Measurements from ENCODE around the gene ADCY4. TPM values are rescaled to one million over a fixed set of nuclear protein-coding genes. Genes with fewer than 3 reads are reported as not detected.

Gene ADCY4
- total and polyA plus RNA-seq, 2 of the 8 experiments (the other 6 are each of a cell fraction or from before 2014, with no cell fraction given): 0.27 to 0.35 TPM

DNA sequence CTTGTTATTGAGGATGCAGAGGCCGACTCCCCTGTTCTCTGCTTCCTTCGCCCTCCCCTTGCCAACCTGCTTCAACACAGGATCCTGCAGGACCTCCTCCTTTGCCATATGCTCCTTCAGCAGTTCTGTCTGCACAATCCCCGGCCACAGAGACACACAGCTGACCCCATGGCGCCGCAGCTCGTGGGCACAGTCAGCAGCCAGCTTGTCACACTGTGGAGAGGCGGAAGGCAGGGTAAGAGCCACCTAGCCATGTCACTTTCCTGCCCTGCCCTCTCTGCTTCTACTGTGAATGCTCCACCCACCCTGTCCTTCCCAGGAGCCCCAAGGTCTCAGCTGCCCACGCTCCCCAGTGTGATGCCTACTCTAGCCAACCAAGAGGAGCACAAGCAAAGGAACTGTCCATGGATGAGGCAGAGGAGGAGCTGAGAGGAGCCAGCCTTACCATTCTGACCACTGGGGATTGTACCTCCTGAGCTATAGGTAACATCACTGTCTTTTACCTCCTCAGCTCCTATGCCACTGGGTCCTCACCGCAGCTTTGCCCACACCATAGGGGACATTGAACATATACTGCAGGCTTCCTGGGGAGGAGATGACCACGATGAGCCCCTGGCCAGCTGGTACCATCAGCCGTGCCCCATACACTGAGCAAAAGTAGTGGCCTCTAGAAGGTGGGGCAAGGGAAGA lies 42.6 kb downstream of the ADCY4 start:
- H3K27ac ChIP-seq (ENCODE audit: low read depth, low read length): no peak overlapping the region
- 79% methylated on average over 11 of the region's 11 CpGs; no CpG with 5 or more reads in 1 of the 2 experiments for WGBS, 2 experiments (ENCODE audit: extremely low coverage in 1 of 2, insufficient coverage in 1 of 2, insufficient read length in 1 of 2, insufficient replicate concordance in 2 of 2, low coverage in 1 of 2, low lambda C conversion rate in 2 of 2, missing lambda C conversion rate in 1 of 2)
- no peaks in the 10 kb centered on the region for H3K79me2 ChIP-seq (ENCODE audit: control insufficient read depth in 1 of 2, insufficient read depth in 2 of 2, low read length in 2 of 2)
- H2BK5ac ChIP-seq (ENCODE audit: low read depth, low read length): no peak overlapping the region
- no peak overlapping the region for H2BK12ac ChIP-seq (ENCODE audit: low read depth, low read length)
- no peak for DNase-seq (ENCODE audit: low read depth in 1 of 2, low spot score in 2 of 2)
- H3K9me3 ChIP-seq (ENCODE audit: insufficient read depth in 2 of 2, low read depth in 1 of 2, low read length in 1 of 2): no peaks in the 10 kb centered on the region
- H3K4me1 ChIP-seq (replicated peaks in 1 of 4; ENCODE audit: control insufficient read depth in 3 of 4, insufficient read depth in 4 of 4, low read length in 3 of 4): no peaks in the 10 kb centered on the region
- no peak overlapping the region for H3K4me2 ChIP-seq (ENCODE audit: insufficient read depth in 1 of 2, low read depth in 2 of 2, low read length in 2 of 2)
- POLR2A ChIA-PET (ENCODE audit: partially characterized antibody): interaction anchor here (1.0 to 2.1 kb wide), 9 partner anchors 9 to 49 kb away, joined by 3 to 13 read pairs (median 4); partner anchors contain the start of gene TINF2
- FAIRE-seq: no peak
- H4K5ac ChIP-seq (ENCODE audit: insufficient read length, low read depth, low read length): no peak overlapping the region
- H3K14ac ChIP-seq (ENCODE audit: insufficient read length): no peak overlapping the region
- no peak overlapping the region for H2BK15ac ChIP-seq (ENCODE audit: low read length)
- peaks cover 2 to 4% of the 10 kb centered on the region in 2 experiments for H4K20me1 ChIP-seq (replicated peaks in 1 of 2; ENCODE audit: control insufficient read depth in 1 of 2, insufficient read depth in 2 of 2, low read length in 2 of 2)
- no peaks in the 10 kb centered on the region for H3K27me3 ChIP-seq (replicated peaks in 1 of 4; ENCODE audit: control insufficient read depth in 3 of 4, extremely low read depth in 1 of 4, insufficient read depth in 3 of 4, low read length in 3 of 4)
- no peak overlapping the region for H2BK120ac ChIP-seq (replicated peaks; ENCODE audit: low read depth, low read length)
- no peak overlapping the region; the same call in 1 of the 2 replicates for H4K8ac ChIP-seq (ENCODE audit: extremely low read depth, insufficient read depth, low read length)
- H3K36me3 ChIP-seq (ENCODE audit: control insufficient read depth in 2 of 4, insufficient read depth in 4 of 4, low read length in 3 of 4): peaks cover 2 to 12% (median 7%) of the 10 kb centered on the region in 4 experiments; a peak in 4 of 8 replicates
- no peak overlapping the region for H2AFZ ChIP-seq (ENCODE audit: low read length)
- H3K23me2 ChIP-seq (ENCODE audit: low read depth, low read length): no peaks in the 10 kb centered on the region
- no peak overlapping the region for H3K23ac ChIP-seq (ENCODE audit: insufficient read length)
- no peak overlapping the region for H3K18ac ChIP-seq (ENCODE audit: extremely low read depth, low read length)
- no peak overlapping the region for H3K56ac ChIP-seq (replicated peaks; ENCODE audit: insufficient read length, low read depth, low read length)
- no peak overlapping the region for H3K9ac ChIP-seq (replicated peaks in 1 of 4; ENCODE audit: extremely low read depth in 1 of 4, low read depth in 3 of 4, low read length in 3 of 4)
- no peak overlapping the region for H2BK20ac ChIP-seq (ENCODE audit: low read length)
- H4K91ac ChIP-seq (replicated peaks; ENCODE audit: insufficient read length, low read length): no peak overlapping the region
- no peaks in the 10 kb centered on the region for H3K79me1 ChIP-seq (ENCODE audit: low read depth, low read length)
- H3K4me3 ChIP-seq (ENCODE audit: extremely low read depth in 1 of 4, insufficient read depth in 2 of 4, low read depth in 3 of 4, low read length in 4 of 4): no peak overlapping the region
- H2AK5ac ChIP-seq (ENCODE audit: low read depth, low read length): no peak overlapping the region
- CTCF ChIA-PET (ENCODE audit: partially characterized antibody): interaction anchor here (0.8 to 5.5 kb wide), 8 partner anchors 11 to 87 kb away, joined by 3 to 51 read pairs (median 20); partner anchors contain the start of genes CIDEB, RABGGTA, TINF2 and TSSK4
- H3K4ac ChIP-seq (replicated peaks; ENCODE audit: insufficient read length, low read depth, low read length): no peak overlapping the region
- no peak for TF ChIP-seq SIX5 (IDR thresholded peaks at IDR 0.05; ENCODE audit: low read depth, low read length)
- TF ChIP-seq KDM4A (IDR thresholded peaks at IDR 0.05; ENCODE audit: low read depth, low read length, severe bottlenecking): no peak
- TF ChIP-seq ATF3 (IDR thresholded peaks at IDR 0.05; ENCODE audit: insufficient read depth, low read depth, low read length): no peak
- TF ChIP-seq TBP (IDR thresholded peaks at IDR 0.05; ENCODE audit: low read depth, low read length): no peak
- no peak for TF ChIP-seq ATF2 (IDR thresholded peaks at IDR 0.05; ENCODE audit: low read length)
- no peak for TF ChIP-seq GABPA (IDR thresholded peaks at IDR 0.05; ENCODE audit: borderline replicate concordance, insufficient read depth, low read length)
- TF ChIP-seq JUND (IDR thresholded peaks at IDR 0.05; ENCODE audit: low read length): no peak
